Hepatocyte (in vitro differentiated cells): ENCODE data around the gene GPHN.

Source experiments
- EZH2 ChIP-seq: fragments of 200-600 bp; sonication (generic); IDR thresholded peaks from 2 replicates; pipeline ENCODE4 v1.6.1; 2016; ENCODE audit warnings: antibody characterized with exemption, mild to moderate bottlenecking, borderline replicate concordance
- TF ChIP-seq, protein P1 (sequence below): fragments of 200-600 bp; sonication (generic); IDR thresholded peaks from 2 replicates; pipeline ENCODE4 v1.5.1; 2016; ENCODE audit warnings: antibody characterized with exemption, mild to moderate bottlenecking; ENCODE audit not compliant: poor library complexity

DNA sequence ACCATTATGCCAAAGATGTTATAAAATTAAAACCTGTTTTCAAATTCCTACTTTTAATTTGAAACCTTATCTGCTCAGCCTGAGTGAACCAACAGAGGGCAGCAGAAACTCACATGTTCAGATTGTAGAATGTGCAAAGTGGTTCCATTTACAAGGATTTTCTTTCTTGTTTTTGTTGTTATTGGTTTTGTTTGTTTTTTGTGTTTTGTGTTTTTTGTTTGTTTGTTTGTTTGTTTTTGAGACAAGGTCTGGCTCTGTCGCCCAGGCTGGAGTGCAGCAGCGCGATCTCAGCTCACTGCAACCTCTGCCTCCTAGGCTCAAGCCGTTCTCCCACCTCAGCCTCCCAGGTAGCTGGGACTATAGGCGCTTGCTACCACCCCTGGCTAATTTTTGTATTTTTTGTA lies 658.5 kb downstream of the GPHN start:
- TF ChIP-seq, protein P1, sequence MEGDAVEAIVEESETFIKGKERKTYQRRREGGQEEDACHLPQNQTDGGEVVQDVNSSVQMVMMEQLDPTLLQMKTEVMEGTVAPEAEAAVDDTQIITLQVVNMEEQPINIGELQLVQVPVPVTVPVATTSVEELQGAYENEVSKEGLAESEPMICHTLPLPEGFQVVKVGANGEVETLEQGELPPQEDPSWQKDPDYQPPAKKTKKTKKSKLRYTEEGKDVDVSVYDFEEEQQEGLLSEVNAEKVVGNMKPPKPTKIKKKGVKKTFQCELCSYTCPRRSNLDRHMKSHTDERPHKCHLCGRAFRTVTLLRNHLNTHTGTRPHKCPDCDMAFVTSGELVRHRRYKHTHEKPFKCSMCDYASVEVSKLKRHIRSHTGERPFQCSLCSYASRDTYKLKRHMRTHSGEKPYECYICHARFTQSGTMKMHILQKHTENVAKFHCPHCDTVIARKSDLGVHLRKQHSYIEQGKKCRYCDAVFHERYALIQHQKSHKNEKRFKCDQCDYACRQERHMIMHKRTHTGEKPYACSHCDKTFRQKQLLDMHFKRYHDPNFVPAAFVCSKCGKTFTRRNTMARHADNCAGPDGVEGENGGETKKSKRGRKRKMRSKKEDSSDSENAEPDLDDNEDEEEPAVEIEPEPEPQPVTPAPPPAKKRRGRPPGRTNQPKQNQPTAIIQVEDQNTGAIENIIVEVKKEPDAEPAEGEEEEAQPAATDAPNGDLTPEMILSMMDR, result peak; percentile 93
- no peak for TF ChIP-seq EZH2
